ENCODE results near the gene INHBB.

The INHBB gene

DNA sequence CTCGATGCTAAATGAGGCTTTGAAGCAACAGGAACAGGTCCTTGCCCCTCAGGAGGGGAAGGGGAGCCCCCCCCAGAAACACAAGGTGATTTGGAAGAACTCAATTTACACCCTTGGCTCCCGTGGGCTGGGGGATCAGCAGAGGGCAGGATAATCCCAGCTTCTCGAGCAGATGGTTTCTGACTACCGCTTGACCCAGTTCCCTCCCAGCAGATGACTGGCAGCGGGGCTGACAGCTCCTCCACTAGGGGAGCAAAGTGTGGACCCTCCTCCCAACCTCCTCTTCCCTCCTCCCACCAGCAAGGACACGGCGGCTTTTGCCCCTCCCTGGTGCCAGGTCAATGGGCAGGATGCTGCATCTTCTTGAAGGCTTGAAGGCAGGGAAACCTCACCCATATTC is 3.5 kb upstream of the INHBB start:
- TF ChIP-seq, protein P1, sequence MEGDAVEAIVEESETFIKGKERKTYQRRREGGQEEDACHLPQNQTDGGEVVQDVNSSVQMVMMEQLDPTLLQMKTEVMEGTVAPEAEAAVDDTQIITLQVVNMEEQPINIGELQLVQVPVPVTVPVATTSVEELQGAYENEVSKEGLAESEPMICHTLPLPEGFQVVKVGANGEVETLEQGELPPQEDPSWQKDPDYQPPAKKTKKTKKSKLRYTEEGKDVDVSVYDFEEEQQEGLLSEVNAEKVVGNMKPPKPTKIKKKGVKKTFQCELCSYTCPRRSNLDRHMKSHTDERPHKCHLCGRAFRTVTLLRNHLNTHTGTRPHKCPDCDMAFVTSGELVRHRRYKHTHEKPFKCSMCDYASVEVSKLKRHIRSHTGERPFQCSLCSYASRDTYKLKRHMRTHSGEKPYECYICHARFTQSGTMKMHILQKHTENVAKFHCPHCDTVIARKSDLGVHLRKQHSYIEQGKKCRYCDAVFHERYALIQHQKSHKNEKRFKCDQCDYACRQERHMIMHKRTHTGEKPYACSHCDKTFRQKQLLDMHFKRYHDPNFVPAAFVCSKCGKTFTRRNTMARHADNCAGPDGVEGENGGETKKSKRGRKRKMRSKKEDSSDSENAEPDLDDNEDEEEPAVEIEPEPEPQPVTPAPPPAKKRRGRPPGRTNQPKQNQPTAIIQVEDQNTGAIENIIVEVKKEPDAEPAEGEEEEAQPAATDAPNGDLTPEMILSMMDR (IDR thresholded peaks at IDR 0.05; ENCODE audit: borderline replicate concordance, insufficient read depth, low read depth, low read length) = no peak
- no peak overlapping the region for H3K4me3 ChIP-seq (ENCODE audit: low read depth, low read length)

- TF ChIP-seq, protein P1 (IDR thresholded peaks at IDR 0.05; ENCODE audit: borderline replicate concordance, insufficient read depth, low read depth, low read length) = no peak
- no peak overlapping the region for H3K4me3 ChIP-seq (ENCODE audit: low read depth, low read length)
Measured at GRCh38 chr2:120343100-120343432, 2.9 kb upstream of the INHBB start.

GRCh38 chr2:120343433-120344105 is 2.4 kb upstream of the INHBB start:
- TF ChIP-seq, protein P1 (IDR thresholded peaks at IDR 0.05; ENCODE audit: borderline replicate concordance, insufficient read depth, low read depth, low read length) = peak; percentile 76
- no peak overlapping the region for H3K4me3 ChIP-seq (ENCODE audit: low read depth, low read length)

DNA sequence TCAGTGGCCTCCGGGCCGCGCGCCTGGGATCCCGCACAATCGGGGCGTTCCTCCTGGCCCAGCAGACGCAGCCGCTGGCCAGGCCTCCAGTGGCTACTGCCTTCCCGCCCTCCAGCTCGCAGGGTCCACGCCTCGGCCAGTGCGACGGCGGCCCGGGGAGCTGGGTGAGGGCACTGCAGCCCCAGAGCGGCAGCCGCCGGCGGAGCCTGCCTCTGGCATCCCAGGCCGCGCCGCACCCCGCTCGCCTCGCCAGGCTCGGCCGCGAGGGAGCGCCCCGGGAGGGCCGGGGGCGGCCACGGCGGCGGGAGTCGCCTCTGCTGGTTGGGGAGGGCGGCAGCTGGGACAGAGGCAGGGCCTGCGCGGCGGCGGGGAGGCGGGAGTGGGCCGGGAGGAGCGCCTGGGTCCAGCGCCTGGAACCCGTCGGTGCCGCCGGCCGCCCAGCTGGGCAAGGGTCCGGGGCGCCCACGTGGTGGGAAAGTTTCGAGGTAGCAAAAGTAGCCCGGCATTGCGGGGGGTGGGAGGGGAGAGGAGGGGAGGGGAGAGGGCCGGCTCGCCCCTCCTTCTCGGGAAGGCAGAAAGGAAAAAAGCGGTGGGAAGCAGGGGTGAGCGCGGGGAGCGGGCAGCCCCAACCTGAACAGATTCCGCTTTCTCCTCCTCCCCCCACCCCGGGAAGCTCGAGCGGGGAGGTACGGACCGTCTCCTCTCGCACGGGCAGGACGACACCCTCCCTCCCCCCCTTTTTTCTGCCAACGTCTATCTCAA is 1.5 kb upstream of the INHBB start:
- TF ChIP-seq, protein P1 (IDR thresholded peaks at IDR 0.05; ENCODE audit: borderline replicate concordance, insufficient read depth, low read depth, low read length) = no peak
- no peak overlapping the region for H3K4me3 ChIP-seq (ENCODE audit: low read depth, low read length)

DNA sequence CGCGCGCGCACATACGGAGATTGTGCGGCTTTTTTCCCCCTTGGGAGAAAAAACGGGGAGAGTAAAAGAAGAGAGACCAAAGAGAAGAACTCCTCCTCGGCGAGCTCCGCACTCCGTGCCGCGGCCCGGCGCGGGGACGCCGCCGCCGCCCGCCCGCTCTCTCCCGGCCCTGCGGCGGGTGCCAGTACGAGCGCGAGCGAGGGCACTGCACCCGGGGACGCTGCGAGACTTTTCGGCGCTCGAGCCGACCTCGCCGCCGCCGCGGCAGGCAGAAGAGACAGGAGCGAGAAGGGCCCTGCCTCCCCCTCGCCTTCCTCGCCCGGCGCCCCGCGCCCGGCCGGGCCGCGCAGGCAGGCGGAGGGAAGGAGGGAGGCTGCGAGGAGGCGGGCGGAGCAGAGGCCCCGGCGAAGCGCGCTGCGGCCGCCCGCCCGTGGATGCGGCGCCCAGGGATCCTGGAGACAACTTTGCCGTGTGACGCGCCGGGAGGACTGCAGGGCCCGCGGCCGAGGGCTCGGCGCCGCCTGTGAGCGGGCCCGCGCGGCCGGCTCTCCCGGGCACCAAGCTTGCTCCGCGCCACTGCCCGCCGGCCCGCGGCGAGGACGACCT is 857 bp upstream of the INHBB start:
- H3K4me3 ChIP-seq (ENCODE audit: low read depth, low read length) = no peak overlapping the region

DNA sequence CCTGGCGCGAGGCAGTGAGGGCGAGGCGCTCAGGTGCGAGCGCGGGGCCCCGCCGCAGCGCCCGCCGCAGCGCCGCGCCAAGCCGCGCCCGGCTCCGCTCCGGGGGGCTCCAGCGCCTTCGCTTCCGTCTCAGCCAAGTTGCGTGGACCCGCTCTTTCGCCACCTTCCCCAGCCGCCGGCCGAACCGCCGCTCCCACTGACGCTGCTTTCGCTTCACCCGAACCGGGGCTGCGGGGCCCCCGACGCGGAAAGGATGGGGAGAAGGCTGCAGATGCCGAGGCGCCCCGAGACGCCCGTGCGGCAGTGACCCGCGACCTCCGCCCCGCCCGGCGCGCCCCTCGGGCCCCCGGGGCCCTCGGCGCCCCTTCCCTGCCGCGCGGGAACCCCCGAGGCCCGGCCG is 328 bp upstream of the INHBB start:
- TF ChIP-seq, protein P1 (IDR thresholded peaks at IDR 0.05; ENCODE audit: borderline replicate concordance, insufficient read depth, low read depth, low read length) = no peak
- no peak overlapping the region for H3K4me3 ChIP-seq (ENCODE audit: low read depth, low read length)

More for the DNA sequence above, 857 bp upstream of the INHBB start:
- TF ChIP-seq, protein P1 (IDR thresholded peaks at IDR 0.05; ENCODE audit: borderline replicate concordance, insufficient read depth, low read depth, low read length) = no peak

All from GM12875 (cell line).